GM23338 (cell line): Measurements from ENCODE around the gene RAB3IL1. TPM values are rescaled to one million over a fixed set of nuclear protein-coding genes. Genes with fewer than 3 reads are reported as not detected.

Source experiments
- ATAC-seq: fragments of 200-7000 bp; cut with Tn5 transposase; 3 replicates; pipeline ENCODE4 v1.9.1; 2020
- DNase-seq: peaks from one replicate; pipeline ENCODE4 v3.0.0-alpha.2; 2015; ENCODE audit warnings: low spot score
- H2AFZ ChIP-seq: fragments of 200-600 bp; sonication (generic); 2 replicates; pipeline ENCODE4 v1.8.0; 2016; ENCODE audit warnings: antibody characterized with exemption, mild to moderate bottlenecking, moderate library complexity
- H3F3A ChIP-seq: fragments of 200-600 bp; sonication (generic); replicated peaks from 2 replicates; pipeline ENCODE4 v1.8.0; 2017; ENCODE audit warnings: antibody characterized with exemption, mixed run types, low read depth
- H3K27ac ChIP-seq: fragments of 200-600 bp; sonication (generic); 2 replicates; pipeline ENCODE4 v1.6.1; 2016; ENCODE audit warnings: low read depth
- H3K27me3 ChIP-seq: fragments of 200-600 bp; sonication (generic); 2 replicates; pipeline ENCODE4 v1.8.0; 2016; ENCODE audit warnings: mild to moderate bottlenecking, mixed run types, moderate library complexity; ENCODE audit not compliant: insufficient read depth
- H3K36me3 ChIP-seq: fragments of 200-600 bp; sonication (generic); 2 replicates; pipeline ENCODE4 v1.8.0; 2016; ENCODE audit warnings: mild to moderate bottlenecking; ENCODE audit not compliant: insufficient read depth
- H3K4me1 ChIP-seq: fragments of 200-600 bp; sonication (generic); 2 replicates; pipeline ENCODE4 v1.8.0; 2016; ENCODE audit warnings: mild to moderate bottlenecking, moderate library complexity; ENCODE audit not compliant: insufficient read depth
- H3K4me2 ChIP-seq: fragments of 200-600 bp; sonication (generic); 2 replicates; pipeline ENCODE4 v1.7.1; 2017; ENCODE audit warnings: mixed run types
- H3K4me3 ChIP-seq: fragments of 200-600 bp; sonication (generic); 2 replicates; pipeline ENCODE4 v1.6.1; 2016; ENCODE audit warnings: mixed run types
- H3K79me2 ChIP-seq: fragments of 200-600 bp; sonication (generic); replicated peaks from 2 replicates; pipeline ENCODE4 v1.8.0; 2017; ENCODE audit warnings: mild to moderate bottlenecking; ENCODE audit not compliant: insufficient read depth
- H3K9me2 ChIP-seq: fragments of 200-600 bp; sonication (generic); 2 replicates; pipeline ENCODE4 v1.8.0; 2017; ENCODE audit not compliant: insufficient read depth
- H4K20me1 ChIP-seq: fragments of 200-600 bp; sonication (generic); replicated peaks from 2 replicates; pipeline ENCODE4 v1.8.0; 2017; ENCODE audit warnings: mild to moderate bottlenecking; ENCODE audit not compliant: insufficient read depth
- H3K27ac Mint-ChIP-seq: 2 replicates; pipeline ENCODE4 v1.8.0; 2020; ENCODE audit warnings: inconsistent platforms, mild to moderate bottlenecking, moderate library complexity, mixed read lengths
- H3K27me3 Mint-ChIP-seq: 3 replicates; pipeline ENCODE4 v1.8.0; 2022; ENCODE audit warnings: low read depth, mild to moderate bottlenecking, moderate library complexity, mixed read lengths, inconsistent platforms; ENCODE audit not compliant: insufficient read depth, poor library complexity
- H3K36me3 Mint-ChIP-seq: 3 replicates; pipeline ENCODE4 v1.8.0; 2021; ENCODE audit warnings: low read depth, mild to moderate bottlenecking, inconsistent platforms, moderate library complexity, mixed read lengths
- H3K4me1 Mint-ChIP-seq: 3 replicates; pipeline ENCODE4 v1.8.0; 2020; ENCODE audit warnings: mild to moderate bottlenecking, inconsistent platforms, mixed read lengths
- H3K4me3 Mint-ChIP-seq: 3 replicates; pipeline ENCODE4 v1.8.0; 2021; ENCODE audit warnings: moderate library complexity, mild to moderate bottlenecking, inconsistent platforms, mixed read lengths
- H3K9me3 Mint-ChIP-seq: 3 replicates; pipeline ENCODE4 v1.8.0; 2020; ENCODE audit warnings: moderate library complexity, mild to moderate bottlenecking, inconsistent platforms, mixed read lengths
- CTCF ChIP-seq, 2 experiments: fragments of 200-600 bp in 1 of 2; sonication (generic) in 1 of 2; conservative IDR thresholded peaks; 2 replicates each; pipeline versions ENCODE4 v1.5.1 to v1.6.1; 2016 to 2017; ENCODE audit warnings: antibody characterized with exemption in 2 of 2, low read depth in 2 of 2, mild to moderate bottlenecking in 2 of 2, moderate library complexity in 1 of 2
- EZH2 ChIP-seq: fragments of 200-600 bp; sonication (generic); IDR thresholded peaks from one replicate; pipeline ENCODE4 v1.8.0; 2017; ENCODE audit warnings: antibody characterized with exemption, mild to moderate bottlenecking, low read depth; ENCODE audit not compliant: unreplicated experiment
- EZH2phosphoT487 ChIP-seq: fragments of 200-600 bp; sonication (generic); IDR thresholded peaks from one replicate; pipeline ENCODE4 v1.8.1; 2018; ENCODE audit warnings: antibody characterized with exemption; ENCODE audit not compliant: unreplicated experiment
- ZNF462 ChIP-seq: fragments of 250-450 bp; sonication (Bioruptor Pico); IDR thresholded peaks from 2 replicates; pipeline ENCODE4 v1.5.0; 2020; ENCODE audit warnings: mild to moderate bottlenecking, moderate library complexity
- polyA plus RNA-seq: library from polyadenylated mRNA; unstranded; fragments of >200 nt; fragmentation: Nextera tagmentation; extraction: Ambion mirVana; gene quantifications from 2 replicates; pipeline ENCODE4 v1.2.1, GENCODE V29; 2016
- total RNA-seq: library from RNA; depleted of rRNA; stranded (reverse); fragments of >200 nt; shearing (Covaris generic); gene quantifications from 2 replicates; pipeline ENCODE4 v1.2.3, GENCODE V29; 2014

RAB3IL1 gene
- total and polyA plus RNA-seq, 2 experiments from 2014 or later = 2.7 to 3.4 TPM

DNA sequence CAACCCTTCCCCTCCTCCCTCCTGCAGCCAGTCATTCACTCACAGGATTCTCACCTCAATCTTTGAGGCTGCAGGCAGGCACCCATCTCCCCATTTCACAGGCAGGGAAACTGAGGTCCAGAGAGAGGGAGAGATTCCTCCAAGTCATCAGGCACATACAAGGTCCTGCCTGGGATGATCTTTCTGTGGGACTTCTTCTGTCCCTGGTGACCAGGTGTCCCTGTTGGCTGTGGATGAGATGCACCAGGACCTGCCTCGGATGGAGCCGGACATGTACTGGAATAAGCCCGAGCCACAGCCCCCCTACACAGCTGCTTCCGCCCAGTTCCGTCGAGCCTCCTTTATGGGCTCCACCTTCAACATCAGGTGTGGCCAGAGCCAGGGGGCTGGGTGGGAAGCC is 42.3 kb upstream of the RAB3IL1 start (continued):
- no peak for TF ChIP-seq ZNF462 (CRISPR knock-in tag)

GRCh38 chr11:61959114-61959513 is 41.7 kb upstream of the RAB3IL1 start:
- H3K27me3 Mint-ChIP-seq = peaks cover 32% of the 10 kb centered on the region
- Histone ChIP-seq H3K79me2 (no peaks in the 10 kb centered on the region), H3F3A (peaks cover 13% of the 10 kb centered on the region), H3K4me3 (no peak overlapping the region), H3K36me3 (peaks cover 4% of the 10 kb centered on the region), H2AFZ (no peak overlapping the region), H3K4me2 (no peak overlapping the region), H3K27ac (no peak overlapping the region), H3K9me2 (no peaks in the 10 kb centered on the region), H4K20me1 (peaks cover 4% of the 10 kb centered on the region), H3K4me1 (peaks cover 6% of the 10 kb centered on the region; the same call in 1 of the 2 replicates), H3K27me3 (peaks cover 9% of the 10 kb centered on the region; the same call in 1 of the 2 replicates)
- peaks cover 2% of the 10 kb centered on the region; the same call in 2 of the 3 replicates for H3K9me3 Mint-ChIP-seq
- H3K4me3 Mint-ChIP-seq = no peak overlapping the region
- TF ChIP-seq EZH2phosphoT487 = no peak
- TF ChIP-seq EZH2 = no peak
- 0 out of 4 replicates have a peak, but pooled peaks of 1 of the 2 experiments have one; percentile 30 for TF ChIP-seq CTCF (conservative IDR thresholded peaks at IDR 0.05; ENCODE audit: low read depth in 2 of 2)
- ATAC-seq (no peak), DNase-seq (peak; percentile 20)
- peaks cover 20% of the 10 kb centered on the region for H3K36me3 Mint-ChIP-seq
- no peaks in the 10 kb centered on the region for H3K4me1 Mint-ChIP-seq
- no peak overlapping the region for H3K27ac Mint-ChIP-seq
